GM18870 (cell line): Measurements from ENCODE around the gene SVOP.

Experiments used
- ATAC-seq: cut with Tn5 transposase; IDR thresholded peaks from one replicate; pipeline ENCODE4 v1.9.1; 2021; ENCODE audit warnings: moderate library complexity; ENCODE audit not compliant: unreplicated experiment

SVOP gene

GRCh38 chr12:108858311-108859074 is 162.4 kb downstream of the SVOP start:
- ATAC-seq: no peak
